ENCODE data around the gene KLRF1. TPM values are rescaled to one million over a fixed set of nuclear protein-coding genes. Genes with fewer than 3 reads are reported as not detected.

The KLRF1 gene
- polyA plus RNA-seq, 1 donor from 2014 or later = not detected

DNA sequence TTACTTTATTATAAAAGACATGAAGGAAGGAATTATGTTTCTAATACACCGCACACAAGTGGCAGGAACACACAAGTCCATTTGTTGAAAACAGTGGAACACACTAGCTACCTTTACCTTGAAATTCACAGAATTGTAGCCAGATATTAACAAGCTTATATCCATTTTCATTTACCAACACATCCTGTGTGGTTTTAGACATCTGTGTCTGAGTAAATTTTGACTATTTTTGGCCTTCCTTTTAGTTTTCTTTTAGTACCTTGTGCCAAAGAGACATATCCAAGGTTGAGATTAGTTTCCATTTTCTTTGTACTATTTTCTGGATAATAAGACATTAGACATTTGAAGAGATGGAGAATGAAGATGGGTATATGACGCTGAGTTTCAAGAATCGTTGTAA, 54.0 kb downstream of the KLRF1 start, which contains the start of gene KLRF2:
TSS of gene KLRF2 (plus strand) at position 244 of the 400 bp plus-strand sequence. CDS start at position 351, 107 bp downstream.
- no peaks in the 10 kb centered on the region for H3F3A ChIP-seq (ENCODE audit: insufficient read depth, low read length, poor library complexity, severe bottlenecking)
- no peak within 1 kb of the TSS for H2AFZ ChIP-seq (ENCODE audit: low read depth, low read length)
- H3K36me3 ChIP-seq (ENCODE audit: insufficient read depth, low read length) = no peaks in the 10 kb centered on the region
- H4K20me1 ChIP-seq (ENCODE audit: insufficient read depth) = no peaks in the 10 kb centered on the region
- H3K9me2 ChIP-seq (ENCODE audit: insufficient read depth, low read length) = no peaks in the 10 kb centered on the region
- no peak within 1 kb of the TSS for H3K9ac ChIP-seq (ENCODE audit: low read length)
- H3K4me2 ChIP-seq (ENCODE audit: low read length) = no peak within 1 kb of the TSS
- no peak within 1 kb of the TSS for H3K4me3 ChIP-seq (ENCODE audit: low read length)
- H3K27ac ChIP-seq (ENCODE audit: low read length) = no peak within 1 kb of the TSS
- H3K9me3 ChIP-seq (ENCODE audit: low read length) = no peaks in the 10 kb centered on the region
- H3K79me2 ChIP-seq (replicated peaks; ENCODE audit: insufficient read depth, low read length) = no peaks in the 10 kb centered on the region
- no peaks in the 10 kb centered on the region for H3K27me3 ChIP-seq (ENCODE audit: insufficient read depth, low read depth, low read length)
- TF ChIP-seq, protein P1, sequence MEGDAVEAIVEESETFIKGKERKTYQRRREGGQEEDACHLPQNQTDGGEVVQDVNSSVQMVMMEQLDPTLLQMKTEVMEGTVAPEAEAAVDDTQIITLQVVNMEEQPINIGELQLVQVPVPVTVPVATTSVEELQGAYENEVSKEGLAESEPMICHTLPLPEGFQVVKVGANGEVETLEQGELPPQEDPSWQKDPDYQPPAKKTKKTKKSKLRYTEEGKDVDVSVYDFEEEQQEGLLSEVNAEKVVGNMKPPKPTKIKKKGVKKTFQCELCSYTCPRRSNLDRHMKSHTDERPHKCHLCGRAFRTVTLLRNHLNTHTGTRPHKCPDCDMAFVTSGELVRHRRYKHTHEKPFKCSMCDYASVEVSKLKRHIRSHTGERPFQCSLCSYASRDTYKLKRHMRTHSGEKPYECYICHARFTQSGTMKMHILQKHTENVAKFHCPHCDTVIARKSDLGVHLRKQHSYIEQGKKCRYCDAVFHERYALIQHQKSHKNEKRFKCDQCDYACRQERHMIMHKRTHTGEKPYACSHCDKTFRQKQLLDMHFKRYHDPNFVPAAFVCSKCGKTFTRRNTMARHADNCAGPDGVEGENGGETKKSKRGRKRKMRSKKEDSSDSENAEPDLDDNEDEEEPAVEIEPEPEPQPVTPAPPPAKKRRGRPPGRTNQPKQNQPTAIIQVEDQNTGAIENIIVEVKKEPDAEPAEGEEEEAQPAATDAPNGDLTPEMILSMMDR (IDR thresholded peaks at IDR 0.05; ENCODE audit: poor library complexity, severe bottlenecking) = no peak
- TF ChIP-seq SMC3 (conservative IDR thresholded peaks at IDR 0.05; ENCODE audit: poor library complexity) (no peak), TAF1 (IDR thresholded peaks at IDR 0.05; ENCODE audit: low read depth) (no peak), EZH2 (IDR thresholded peaks at IDR 0.05; ENCODE audit: borderline replicate concordance, insufficient read depth, low read length, poor library complexity, severe bottlenecking) (no peak), POLR2AphosphoS5 (IDR thresholded peaks at IDR 0.05) (no peak), MXI1 (conservative IDR thresholded peaks at IDR 0.05; ENCODE audit: poor library complexity, severe bottlenecking) (no peak), EP300 (conservative IDR thresholded peaks at IDR 0.05; ENCODE audit: poor library complexity, severe bottlenecking) (no peak), RAD21 (conservative IDR thresholded peaks at IDR 0.05) (no peak)
- TF ChIP-seq, protein P2, sequence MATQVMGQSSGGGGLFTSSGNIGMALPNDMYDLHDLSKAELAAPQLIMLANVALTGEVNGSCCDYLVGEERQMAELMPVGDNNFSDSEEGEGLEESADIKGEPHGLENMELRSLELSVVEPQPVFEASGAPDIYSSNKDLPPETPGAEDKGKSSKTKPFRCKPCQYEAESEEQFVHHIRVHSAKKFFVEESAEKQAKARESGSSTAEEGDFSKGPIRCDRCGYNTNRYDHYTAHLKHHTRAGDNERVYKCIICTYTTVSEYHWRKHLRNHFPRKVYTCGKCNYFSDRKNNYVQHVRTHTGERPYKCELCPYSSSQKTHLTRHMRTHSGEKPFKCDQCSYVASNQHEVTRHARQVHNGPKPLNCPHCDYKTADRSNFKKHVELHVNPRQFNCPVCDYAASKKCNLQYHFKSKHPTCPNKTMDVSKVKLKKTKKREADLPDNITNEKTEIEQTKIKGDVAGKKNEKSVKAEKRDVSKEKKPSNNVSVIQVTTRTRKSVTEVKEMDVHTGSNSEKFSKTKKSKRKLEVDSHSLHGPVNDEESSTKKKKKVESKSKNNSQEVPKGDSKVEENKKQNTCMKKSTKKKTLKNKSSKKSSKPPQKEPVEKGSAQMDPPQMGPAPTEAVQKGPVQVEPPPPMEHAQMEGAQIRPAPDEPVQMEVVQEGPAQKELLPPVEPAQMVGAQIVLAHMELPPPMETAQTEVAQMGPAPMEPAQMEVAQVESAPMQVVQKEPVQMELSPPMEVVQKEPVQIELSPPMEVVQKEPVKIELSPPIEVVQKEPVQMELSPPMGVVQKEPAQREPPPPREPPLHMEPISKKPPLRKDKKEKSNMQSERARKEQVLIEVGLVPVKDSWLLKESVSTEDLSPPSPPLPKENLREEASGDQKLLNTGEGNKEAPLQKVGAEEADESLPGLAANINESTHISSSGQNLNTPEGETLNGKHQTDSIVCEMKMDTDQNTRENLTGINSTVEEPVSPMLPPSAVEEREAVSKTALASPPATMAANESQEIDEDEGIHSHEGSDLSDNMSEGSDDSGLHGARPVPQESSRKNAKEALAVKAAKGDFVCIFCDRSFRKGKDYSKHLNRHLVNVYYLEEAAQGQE (IDR thresholded peaks at IDR 0.05; ENCODE audit: borderline replicate concordance) = no peak

DNA sequence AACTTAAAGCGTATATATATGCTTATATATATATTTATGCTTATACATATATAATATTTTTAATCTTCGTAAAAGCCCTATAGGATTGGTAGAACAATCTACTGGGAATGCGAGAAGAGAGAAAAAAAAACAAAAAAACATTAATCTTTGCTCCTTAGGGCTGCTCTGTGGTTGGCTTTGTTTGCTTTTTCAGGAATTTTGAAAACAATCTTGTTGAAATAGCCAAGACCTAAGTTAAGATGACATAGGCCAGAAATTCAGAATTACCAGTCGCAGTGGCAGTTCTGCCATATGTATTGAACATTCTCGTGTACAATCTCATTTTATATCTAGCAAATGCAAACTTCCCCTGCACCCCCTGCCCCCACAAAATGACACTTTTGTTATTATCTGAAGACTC, 54.7 kb downstream of the KLRF1 start:
- TF ChIP-seq POLR2AphosphoS5 (IDR thresholded peaks at IDR 0.05) (no peak), MXI1 (conservative IDR thresholded peaks at IDR 0.05; ENCODE audit: poor library complexity, severe bottlenecking) (no peak), SMC3 (conservative IDR thresholded peaks at IDR 0.05; ENCODE audit: poor library complexity) (no peak), TAF1 (IDR thresholded peaks at IDR 0.05; ENCODE audit: low read depth) (no peak), EZH2 (IDR thresholded peaks at IDR 0.05; ENCODE audit: borderline replicate concordance, insufficient read depth, low read length, poor library complexity, severe bottlenecking) (no peak), EP300 (conservative IDR thresholded peaks at IDR 0.05; ENCODE audit: poor library complexity, severe bottlenecking) (no peak), RAD21 (conservative IDR thresholded peaks at IDR 0.05) (no peak)
- TF ChIP-seq, protein P2 (IDR thresholded peaks at IDR 0.05; ENCODE audit: borderline replicate concordance) = no peak
- TF ChIP-seq, protein P1 (IDR thresholded peaks at IDR 0.05; ENCODE audit: poor library complexity, severe bottlenecking) = no peak
- Histone ChIP-seq H3K9ac (ENCODE audit: low read length) (no peak overlapping the region), H3K4me3 (ENCODE audit: low read length) (no peak overlapping the region), H3K27ac (ENCODE audit: low read length) (no peak overlapping the region), H3K27me3 (ENCODE audit: insufficient read depth, low read depth, low read length) (no peaks in the 10 kb centered on the region), H3F3A (ENCODE audit: insufficient read depth, low read length, poor library complexity, severe bottlenecking) (no peaks in the 10 kb centered on the region), H2AFZ (ENCODE audit: low read depth, low read length) (no peak overlapping the region), H3K4me2 (ENCODE audit: low read length) (no peak overlapping the region), H3K36me3 (ENCODE audit: insufficient read depth, low read length) (no peaks in the 10 kb centered on the region), H3K79me2 (replicated peaks; ENCODE audit: insufficient read depth, low read length) (no peaks in the 10 kb centered on the region), H3K9me3 (ENCODE audit: low read length) (no peaks in the 10 kb centered on the region), H4K20me1 (ENCODE audit: insufficient read depth) (no peaks in the 10 kb centered on the region), H3K9me2 (ENCODE audit: insufficient read depth, low read length) (no peaks in the 10 kb centered on the region)

Measured in neural cell (in vitro differentiated cells).